ENCODE results near the gene PRG3.

The PRG3 gene

DNA sequence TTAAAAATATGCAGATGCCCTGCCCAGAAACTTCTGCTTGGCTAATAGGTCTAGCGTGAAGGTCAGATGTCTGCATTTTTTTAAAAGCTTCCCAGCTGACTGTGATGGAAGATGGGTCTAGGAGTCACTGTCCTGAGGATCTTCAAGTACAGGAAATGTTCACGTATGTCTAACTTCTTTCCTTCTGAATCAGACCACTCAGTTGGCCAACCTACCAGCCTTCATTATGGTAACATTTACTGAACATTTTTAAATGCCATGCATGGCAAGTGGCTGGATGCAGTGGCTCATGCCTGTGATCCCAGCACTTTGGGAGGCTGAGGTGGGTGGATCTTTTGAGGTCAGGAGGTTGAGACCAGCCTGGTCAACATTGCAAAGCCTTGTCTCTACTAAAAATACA, 10.6 kb upstream of the PRG3 start:
- H3K36me3 ChIP-seq (ENCODE audit: control insufficient read depth, insufficient read depth, low read length), result no peaks in the 10 kb centered on the region
- no peaks in the 10 kb centered on the region for H3K9me3 ChIP-seq (ENCODE audit: control insufficient read depth, low read length)
- no peak overlapping the region for H3K27ac ChIP-seq (ENCODE audit: insufficient read depth, low read length, poor library complexity, severe bottlenecking)
- no peak overlapping the region for H3K4me3 ChIP-seq (ENCODE audit: insufficient read depth, low read depth, low read length, poor library complexity, severe bottlenecking)
- DNase-seq, result no peak
- no peaks in the 10 kb centered on the region for H3K27me3 ChIP-seq (replicated peaks; ENCODE audit: control insufficient read depth, insufficient read depth, low read length, poor library complexity, severe bottlenecking)
- H3K4me1 ChIP-seq (ENCODE audit: control insufficient read depth, insufficient read depth, low read length, poor library complexity, severe bottlenecking), result no peaks in the 10 kb centered on the region

DNA sequence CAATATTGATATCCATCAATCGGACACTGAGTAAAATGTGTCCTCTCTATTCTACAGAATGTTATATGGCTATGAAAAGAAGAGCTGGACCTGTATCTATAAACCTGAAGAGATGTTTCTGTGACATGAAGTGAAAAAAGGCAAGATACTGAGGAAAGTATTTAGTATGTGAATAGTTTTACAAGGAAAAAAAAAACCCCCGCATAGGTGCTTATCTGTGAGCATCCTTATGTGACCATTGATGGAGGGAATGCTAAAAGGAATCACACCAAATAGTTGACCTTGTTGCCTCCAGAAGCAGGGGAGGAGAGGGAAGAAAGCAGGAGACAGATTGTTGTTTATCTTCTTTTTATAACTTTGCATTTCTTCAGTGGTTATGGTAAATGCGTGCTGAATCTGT, 10.2 kb upstream of the PRG3 start:
- Histone ChIP-seq H3K27me3 (replicated peaks; ENCODE audit: control insufficient read depth, insufficient read depth, low read length, poor library complexity, severe bottlenecking) (no peaks in the 10 kb centered on the region), H3K4me3 (ENCODE audit: insufficient read depth, low read depth, low read length, poor library complexity, severe bottlenecking) (no peak overlapping the region), H3K9me3 (ENCODE audit: control insufficient read depth, low read length) (no peaks in the 10 kb centered on the region), H3K27ac (ENCODE audit: insufficient read depth, low read length, poor library complexity, severe bottlenecking) (no peak overlapping the region), H3K36me3 (ENCODE audit: control insufficient read depth, insufficient read depth, low read length) (no peaks in the 10 kb centered on the region), H3K4me1 (ENCODE audit: control insufficient read depth, insufficient read depth, low read length, poor library complexity, severe bottlenecking) (no peaks in the 10 kb centered on the region)
- no peak for DNase-seq

DNA sequence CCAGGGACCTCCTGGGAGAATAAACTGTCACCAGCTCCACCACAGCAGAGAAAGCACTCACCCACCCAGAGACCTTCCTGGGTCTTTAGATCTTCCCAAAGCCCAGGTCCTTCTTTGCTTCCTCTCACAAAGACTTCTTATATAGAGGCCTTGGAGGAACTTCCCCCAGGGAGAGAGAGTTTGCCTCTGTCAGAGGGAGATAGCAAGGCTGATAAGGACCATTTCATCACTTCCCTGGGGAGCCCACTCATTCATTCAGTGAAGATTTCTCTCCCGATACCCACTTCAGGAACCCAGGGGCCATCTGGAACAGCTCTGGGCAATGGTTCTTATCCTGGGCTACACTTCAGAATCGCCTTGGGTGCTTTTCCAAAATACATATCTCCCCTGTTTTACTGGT, 9.6 kb upstream of the PRG3 start, which contains the start of gene PRG2:
PRG2 (minus strand) TSS at position 116 of the 400 bp plus-strand sequence. CDS start 706 bp downstream, outside the sequence.
- Histone ChIP-seq H3K9me3 (ENCODE audit: control insufficient read depth, low read length) (no peaks in the 10 kb centered on the region), H3K4me3 (ENCODE audit: insufficient read depth, low read depth, low read length, poor library complexity, severe bottlenecking) (no peak within 1 kb of the TSS), H3K27ac (ENCODE audit: insufficient read depth, low read length, poor library complexity, severe bottlenecking) (no peak within 1 kb of the TSS), H3K36me3 (ENCODE audit: control insufficient read depth, insufficient read depth, low read length) (no peaks in the 10 kb centered on the region), H3K4me1 (ENCODE audit: control insufficient read depth, insufficient read depth, low read length, poor library complexity, severe bottlenecking) (no peaks in the 10 kb centered on the region), H3K27me3 (replicated peaks; ENCODE audit: control insufficient read depth, insufficient read depth, low read length, poor library complexity, severe bottlenecking) (no peaks in the 10 kb centered on the region)
- no peak for DNase-seq

DNA sequence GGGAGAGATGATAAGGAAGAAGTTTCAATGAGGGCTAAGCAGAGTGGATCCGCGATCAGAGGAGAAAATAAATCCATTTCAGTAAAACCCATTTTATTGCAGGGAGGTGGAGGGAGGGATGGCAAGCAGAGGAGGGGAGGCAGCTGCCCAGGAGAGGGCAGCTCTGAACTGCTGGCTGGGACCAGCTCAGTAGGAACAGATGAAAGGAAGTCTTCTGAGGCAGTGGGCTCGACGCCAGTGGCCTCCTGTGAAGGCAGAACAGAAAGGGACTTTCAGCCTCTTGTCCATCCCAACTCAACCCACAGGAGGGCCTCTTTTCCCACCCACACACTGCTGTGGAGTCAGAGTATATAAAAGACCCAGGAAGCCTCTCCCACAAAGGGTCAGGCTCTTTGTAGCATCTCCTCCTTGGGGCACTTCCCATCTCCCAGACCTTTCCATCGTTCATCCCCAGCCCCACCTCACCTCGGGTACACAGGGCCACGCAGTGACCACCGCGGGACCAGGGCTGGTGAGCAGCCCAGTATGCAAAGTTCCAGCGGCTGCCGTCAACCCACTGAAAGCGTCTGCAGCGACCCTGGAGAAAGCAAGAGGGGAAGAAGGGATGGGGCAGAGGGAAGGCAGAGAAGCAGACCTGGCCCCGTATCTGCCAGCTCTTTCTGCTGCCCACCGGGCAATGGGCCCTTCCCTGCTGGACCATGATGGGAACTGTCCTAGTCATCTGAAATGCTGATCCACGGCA, 6.5 kb upstream of the PRG3 start:
- H3K27me3 ChIP-seq (replicated peaks; ENCODE audit: control insufficient read depth, insufficient read depth, low read length, poor library complexity, severe bottlenecking), result no peaks in the 10 kb centered on the region
- no peaks in the 10 kb centered on the region for H3K9me3 ChIP-seq (ENCODE audit: control insufficient read depth, low read length)
- no peak for DNase-seq
- no peaks in the 10 kb centered on the region for H3K36me3 ChIP-seq (ENCODE audit: control insufficient read depth, insufficient read depth, low read length)
- H3K27ac ChIP-seq (ENCODE audit: insufficient read depth, low read length, poor library complexity, severe bottlenecking), result no peak overlapping the region
- no peak overlapping the region for H3K4me3 ChIP-seq (ENCODE audit: insufficient read depth, low read depth, low read length, poor library complexity, severe bottlenecking)
- no peaks in the 10 kb centered on the region for H3K4me1 ChIP-seq (ENCODE audit: control insufficient read depth, insufficient read depth, low read length, poor library complexity, severe bottlenecking)

DNA sequence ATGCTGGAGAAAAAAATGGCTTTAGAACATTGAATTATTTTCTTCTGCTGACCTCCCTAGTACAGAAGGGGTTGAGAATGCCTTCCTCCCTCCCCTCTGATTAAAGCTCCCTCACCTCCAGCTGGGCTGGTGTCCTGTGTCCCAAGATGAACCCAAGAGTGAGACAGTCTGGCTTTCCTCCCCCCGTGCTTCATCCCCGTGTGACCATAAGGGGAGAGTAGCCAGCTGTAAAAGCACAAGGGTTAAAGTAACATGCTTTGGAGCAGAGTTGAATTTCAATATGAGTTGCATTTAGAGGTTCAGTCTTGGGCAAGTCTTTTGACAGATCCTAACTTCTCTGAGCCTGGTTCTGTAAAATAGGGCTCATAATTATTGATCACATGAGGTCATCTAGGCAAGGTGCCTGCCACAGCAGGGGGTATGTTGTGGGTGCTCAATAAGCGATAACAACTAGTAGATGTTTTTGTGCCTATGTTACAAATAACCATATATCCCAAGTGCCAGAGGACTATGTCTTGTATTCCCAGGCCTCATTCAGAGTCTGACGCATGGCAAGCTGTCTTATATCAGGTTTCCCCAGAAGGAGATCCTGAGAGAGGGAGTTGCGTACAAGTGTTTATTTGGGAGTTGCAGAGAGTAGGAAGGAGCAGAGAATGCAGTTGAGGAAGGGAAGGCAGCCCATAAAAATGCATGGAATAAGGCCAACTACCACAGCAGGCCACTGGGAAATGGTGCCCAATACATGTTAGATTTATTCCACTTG, 5.4 kb upstream of the PRG3 start:
- no peak for DNase-seq
- H3K4me1 ChIP-seq (ENCODE audit: control insufficient read depth, insufficient read depth, low read length, poor library complexity, severe bottlenecking), result no peaks in the 10 kb centered on the region
- H3K9me3 ChIP-seq (ENCODE audit: control insufficient read depth, low read length), result no peaks in the 10 kb centered on the region
- H3K27ac ChIP-seq (ENCODE audit: insufficient read depth, low read length, poor library complexity, severe bottlenecking), result no peak overlapping the region
- no peaks in the 10 kb centered on the region for H3K27me3 ChIP-seq (replicated peaks; ENCODE audit: control insufficient read depth, insufficient read depth, low read length, poor library complexity, severe bottlenecking)
- H3K36me3 ChIP-seq (ENCODE audit: control insufficient read depth, insufficient read depth, low read length), result no peaks in the 10 kb centered on the region
- H3K4me3 ChIP-seq (ENCODE audit: insufficient read depth, low read depth, low read length, poor library complexity, severe bottlenecking), result no peak overlapping the region

DNA sequence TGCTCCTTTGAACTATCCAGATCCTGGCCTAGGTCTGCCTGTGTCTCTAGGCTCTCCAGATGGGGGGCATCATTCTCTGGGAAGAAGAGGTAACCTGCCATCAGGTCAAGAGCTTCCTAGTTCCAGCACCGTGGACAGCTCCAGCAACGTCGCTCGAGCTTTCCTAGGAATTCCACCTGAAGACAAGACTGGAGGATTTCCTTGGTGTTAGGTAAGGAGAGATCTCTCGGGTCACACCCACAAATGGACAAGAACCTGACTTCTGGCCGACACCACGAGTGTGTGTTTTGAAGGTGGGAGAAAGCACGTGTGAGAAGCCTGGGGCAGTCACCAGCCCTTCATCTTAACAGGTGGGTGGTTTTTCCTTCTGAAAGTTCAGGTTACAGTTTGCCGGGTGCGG, 1.2 kb downstream of the PRG3 start:
- DNase-seq, result no peak
- no peaks in the 10 kb centered on the region for H3K9me3 ChIP-seq (ENCODE audit: control insufficient read depth, low read length)
- H3K4me1 ChIP-seq (ENCODE audit: control insufficient read depth, insufficient read depth, low read length, poor library complexity, severe bottlenecking), result no peaks in the 10 kb centered on the region
- no peak overlapping the region for H3K4me3 ChIP-seq (ENCODE audit: insufficient read depth, low read depth, low read length, poor library complexity, severe bottlenecking)
- no peaks in the 10 kb centered on the region for H3K27me3 ChIP-seq (replicated peaks; ENCODE audit: control insufficient read depth, insufficient read depth, low read length, poor library complexity, severe bottlenecking)
- H3K36me3 ChIP-seq (ENCODE audit: control insufficient read depth, insufficient read depth, low read length), result no peaks in the 10 kb centered on the region
- no peak overlapping the region for H3K27ac ChIP-seq (ENCODE audit: insufficient read depth, low read length, poor library complexity, severe bottlenecking)

DNA sequence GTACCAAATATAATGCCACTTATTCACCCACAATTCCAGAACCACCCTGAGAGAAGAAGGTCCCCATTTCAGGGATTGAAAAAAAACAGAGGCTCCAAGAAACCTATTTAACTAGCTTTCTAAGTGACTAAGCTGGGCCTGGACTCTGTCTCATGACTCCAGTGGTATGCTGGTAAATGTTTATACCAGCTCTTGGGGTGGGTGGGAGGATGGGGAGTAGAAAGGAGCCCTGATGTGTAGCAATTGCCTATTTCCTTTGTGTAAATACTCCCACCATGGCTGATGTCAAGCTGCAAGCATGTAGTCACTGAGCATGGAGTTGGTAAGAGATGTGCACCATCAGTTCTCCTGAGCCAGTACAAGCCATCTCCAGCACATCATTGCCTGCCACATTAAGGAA, 2.8 kb downstream of the PRG3 start:
- Histone ChIP-seq H3K4me1 (ENCODE audit: control insufficient read depth, insufficient read depth, low read length, poor library complexity, severe bottlenecking) (no peaks in the 10 kb centered on the region), H3K4me3 (ENCODE audit: insufficient read depth, low read depth, low read length, poor library complexity, severe bottlenecking) (no peak overlapping the region), H3K36me3 (ENCODE audit: control insufficient read depth, insufficient read depth, low read length) (no peaks in the 10 kb centered on the region), H3K27me3 (replicated peaks; ENCODE audit: control insufficient read depth, insufficient read depth, low read length, poor library complexity, severe bottlenecking) (no peaks in the 10 kb centered on the region), H3K9me3 (ENCODE audit: control insufficient read depth, low read length) (no peaks in the 10 kb centered on the region), H3K27ac (ENCODE audit: insufficient read depth, low read length, poor library complexity, severe bottlenecking) (no peak overlapping the region)
- no peak for DNase-seq

DNA sequence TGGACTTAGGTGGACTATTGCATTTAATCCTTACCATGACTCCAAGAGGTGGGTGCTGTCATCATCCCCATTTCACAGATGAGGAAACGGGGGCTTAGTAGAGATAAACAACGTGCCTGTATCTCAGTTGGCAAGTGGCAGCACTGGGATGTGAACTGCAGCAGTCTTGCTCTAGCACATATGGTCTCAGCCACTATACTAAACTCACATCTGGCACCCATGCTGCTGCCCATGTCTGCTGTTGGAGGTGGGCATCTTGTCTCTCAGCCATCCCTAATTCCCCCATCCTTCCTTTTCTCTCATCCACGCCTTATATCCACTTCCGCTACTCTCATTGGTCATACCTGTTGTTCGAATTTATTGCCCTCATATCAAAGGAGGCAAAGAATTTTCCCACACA, 3.8 kb downstream of the PRG3 start:
- no peaks in the 10 kb centered on the region for H3K27me3 ChIP-seq (replicated peaks; ENCODE audit: control insufficient read depth, insufficient read depth, low read length, poor library complexity, severe bottlenecking)
- H3K4me3 ChIP-seq (ENCODE audit: insufficient read depth, low read depth, low read length, poor library complexity, severe bottlenecking), result no peak overlapping the region
- H3K36me3 ChIP-seq (ENCODE audit: control insufficient read depth, insufficient read depth, low read length), result no peaks in the 10 kb centered on the region
- DNase-seq, result no peak
- H3K9me3 ChIP-seq (ENCODE audit: control insufficient read depth, low read length), result no peaks in the 10 kb centered on the region
- H3K4me1 ChIP-seq (ENCODE audit: control insufficient read depth, insufficient read depth, low read length, poor library complexity, severe bottlenecking), result no peaks in the 10 kb centered on the region
- H3K27ac ChIP-seq (ENCODE audit: insufficient read depth, low read length, poor library complexity, severe bottlenecking), result no peak overlapping the region

DNA sequence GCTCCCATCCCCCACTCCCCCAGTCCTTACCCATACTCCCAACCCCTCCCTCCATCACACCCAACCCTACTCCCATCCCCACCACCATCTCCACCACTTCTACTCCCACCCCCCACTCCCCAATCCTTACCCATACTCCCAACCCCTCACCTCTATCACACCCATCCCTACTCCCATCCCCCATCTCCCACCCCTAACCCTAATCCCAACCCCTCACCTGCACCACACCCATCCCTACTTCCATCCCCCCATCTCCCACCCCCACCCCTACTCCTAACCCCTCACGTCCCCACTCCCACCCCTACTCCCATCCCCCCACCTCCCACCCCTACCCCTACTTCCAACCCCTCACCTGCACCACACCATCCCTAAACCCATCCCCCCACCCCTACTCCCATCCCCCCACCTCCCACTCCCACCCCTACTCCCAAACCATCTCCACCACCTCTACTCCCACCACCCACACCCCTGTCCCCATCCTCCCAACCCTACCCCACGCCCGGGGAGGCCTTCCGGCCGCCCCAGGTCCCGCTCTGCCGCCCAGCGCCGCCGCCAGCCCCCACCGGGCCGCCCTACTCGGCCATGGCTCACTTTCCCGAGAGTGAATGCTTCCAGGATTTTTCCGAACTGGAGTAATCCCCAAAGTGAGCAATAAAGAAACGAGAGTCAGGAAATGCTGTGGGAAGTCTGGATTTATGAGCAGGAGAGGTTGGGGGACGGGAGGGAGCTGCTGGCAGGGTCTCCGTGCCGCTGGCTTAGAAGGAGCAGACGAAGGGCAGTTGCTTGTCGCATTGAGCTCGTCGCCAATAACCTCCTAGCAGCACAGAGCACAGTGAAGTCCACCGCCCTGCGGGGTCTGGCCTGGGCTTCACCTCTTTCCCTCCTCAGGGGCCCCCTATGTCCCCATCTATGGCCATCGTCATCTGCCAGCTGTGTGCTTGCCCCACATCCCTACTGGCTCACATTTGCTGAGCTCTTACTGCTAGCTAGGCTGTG, 4.6 kb downstream of the PRG3 start:
- H3K9me3 ChIP-seq (ENCODE audit: control insufficient read depth, low read length), result no peaks in the 10 kb centered on the region
- no peak overlapping the region for H3K4me3 ChIP-seq (ENCODE audit: insufficient read depth, low read depth, low read length, poor library complexity, severe bottlenecking)
- H3K27me3 ChIP-seq (replicated peaks; ENCODE audit: control insufficient read depth, insufficient read depth, low read length, poor library complexity, severe bottlenecking), result no peaks in the 10 kb centered on the region
- no peaks in the 10 kb centered on the region for H3K36me3 ChIP-seq (ENCODE audit: control insufficient read depth, insufficient read depth, low read length)
- DNase-seq, result no peak
- H3K27ac ChIP-seq (ENCODE audit: insufficient read depth, low read length, poor library complexity, severe bottlenecking), result no peak overlapping the region
- H3K4me1 ChIP-seq (ENCODE audit: control insufficient read depth, insufficient read depth, low read length, poor library complexity, severe bottlenecking), result no peaks in the 10 kb centered on the region

Data from effector memory CD4-positive, alpha-beta T cell (primary cell).